A549 treated with DMSO at 1 μM for 4 hours (cell line): ENCODE measurements around the gene REEP3. TPM values are rescaled to one million over a fixed set of nuclear protein-coding genes. Genes with fewer than 3 reads are reported as not detected.

Experiments
- total RNA-seq: library from RNA; stranded (reverse); fragments of 200-300 nt; extraction: Qiagen RNA extraction; gene quantifications from 5 replicates; pipeline ENCODE4 v1.2.3, GENCODE V29; 2022; ENCODE audit warnings: low read depth

REEP3 gene
- 13.4 to 23.8 TPM (median 22.4 TPM) in 5 replicates for total RNA-seq

GRCh38 chr10:63520500-63521415, at the start of gene REEP3:
Gene REEP3, plus strand, starts transcription at chr10:63521401. Its CDS starts 145 bp downstream, at chr10:63521546.

Other genes starting within 250 kb of the REEP3 start
- gene JMJD1C, start 55.4 kb upstream of the REEP3 start, total RNA-seq: 21.6 to 28.2 TPM (median 25.9 TPM) in 5 replicates